HEK293T (cell line): ENCODE results near the gene SLC17A2.
"Not testable (repeated sequence)": the region's sequence is repeated elsewhere in the genome, so short reads cannot be mapped to it uniquely, and the experiment has no call there.

ENCODE experiments used
- CTCF ChIA-PET: fragments of 350-600 bp; formaldehyde crosslinking; extraction: SDS; loops from one replicate; lab custom pipeline; 2021; ENCODE audit warnings: antibody characterized with exemption, inconsistent platforms; lab: Yijun Ruan, JAX
- POLR2A ChIA-PET: fragments of 350-600 bp; formaldehyde crosslinking; extraction: SDS; loops from one replicate; lab custom pipeline; 2020; ENCODE audit warnings: antibody characterized with exemption, inconsistent platforms; lab: Yijun Ruan, JAX
- DNase-seq: peaks from one replicate; pipeline ENCODE4 v3.0.0; 2012; ENCODE audit warnings: mixed read lengths; ENCODE audit errors: extremely low spot score
- ARNT ChIP-seq: fragments of 450-650 bp; IDR thresholded peaks from 2 replicates; pipeline ENCODE4 v1.6.1; 2017; ENCODE audit warnings: mild to moderate bottlenecking
- BHLHE40 ChIP-seq: fragments of 450-650 bp; IDR thresholded peaks from 2 replicates; pipeline ENCODE4 v1.6.1; 2016; ENCODE audit warnings: mild to moderate bottlenecking, moderate library complexity, borderline replicate concordance
- CTBP1 ChIP-seq: fragments of 450-650 bp; IDR thresholded peaks from 2 replicates; pipeline ENCODE4 v1.6.1; 2016; ENCODE audit warnings: borderline replicate concordance
- ELF4 ChIP-seq: fragments of 450-650 bp; IDR thresholded peaks from 2 replicates; pipeline ENCODE4 v1.6.1; 2017; ENCODE audit warnings: antibody characterized with exemption
- FOXA1 ChIP-seq: fragments of 450-650 bp; IDR thresholded peaks from 2 replicates; pipeline ENCODE4 v1.6.1; 2016; ENCODE audit warnings: mild to moderate bottlenecking
- FOXK2 ChIP-seq: fragments of 450-650 bp; IDR thresholded peaks from 2 replicates; pipeline ENCODE4 v1.6.1; 2016; ENCODE audit warnings: mild to moderate bottlenecking
- FOXM1 ChIP-seq: fragments of 450-650 bp; IDR thresholded peaks from 2 replicates; pipeline ENCODE4 v1.6.1; 2017; ENCODE audit warnings: mild to moderate bottlenecking, borderline replicate concordance
- HDGF ChIP-seq: fragments of 450-650 bp; IDR thresholded peaks from 2 replicates; pipeline ENCODE4 v1.6.1; 2017; ENCODE audit warnings: antibody characterized with exemption, borderline replicate concordance
- L3MBTL2 ChIP-seq: fragments of 450-650 bp; conservative IDR thresholded peaks from 2 replicates; pipeline ENCODE4 v1.6.1; 2016; ENCODE audit warnings: mild to moderate bottlenecking
- LEF1 ChIP-seq: fragments of 450-650 bp; IDR thresholded peaks from 2 replicates; pipeline ENCODE4 v1.6.1; 2017; ENCODE audit warnings: mild to moderate bottlenecking, borderline replicate concordance
- NFRKB ChIP-seq: fragments of 450-650 bp; IDR thresholded peaks from 2 replicates; pipeline ENCODE4 v1.6.1; 2016; ENCODE audit warnings: mild to moderate bottlenecking, moderate library complexity
- SP1 ChIP-seq: fragments of 450-650 bp; IDR thresholded peaks from 2 replicates; pipeline ENCODE4 v1.6.1; 2017
- SUZ12 ChIP-seq: fragments of 450-650 bp; IDR thresholded peaks from 2 replicates; pipeline ENCODE4 v1.6.1; 2016; ENCODE audit warnings: mild to moderate bottlenecking
- TARDBP ChIP-seq: fragments of 450-650 bp; IDR thresholded peaks from 2 replicates; pipeline ENCODE4 v1.6.1; 2016
- ZNF384 ChIP-seq: fragments of 450-650 bp; IDR thresholded peaks from 2 replicates; pipeline ENCODE4 v1.6.1; 2016
- TF ChIP-seq, protein P1 (sequence below): fragments of 450-650 bp; IDR thresholded peaks from 2 replicates; pipeline ENCODE4 v1.6.1; 2016

SLC17A2 gene

DNA sequence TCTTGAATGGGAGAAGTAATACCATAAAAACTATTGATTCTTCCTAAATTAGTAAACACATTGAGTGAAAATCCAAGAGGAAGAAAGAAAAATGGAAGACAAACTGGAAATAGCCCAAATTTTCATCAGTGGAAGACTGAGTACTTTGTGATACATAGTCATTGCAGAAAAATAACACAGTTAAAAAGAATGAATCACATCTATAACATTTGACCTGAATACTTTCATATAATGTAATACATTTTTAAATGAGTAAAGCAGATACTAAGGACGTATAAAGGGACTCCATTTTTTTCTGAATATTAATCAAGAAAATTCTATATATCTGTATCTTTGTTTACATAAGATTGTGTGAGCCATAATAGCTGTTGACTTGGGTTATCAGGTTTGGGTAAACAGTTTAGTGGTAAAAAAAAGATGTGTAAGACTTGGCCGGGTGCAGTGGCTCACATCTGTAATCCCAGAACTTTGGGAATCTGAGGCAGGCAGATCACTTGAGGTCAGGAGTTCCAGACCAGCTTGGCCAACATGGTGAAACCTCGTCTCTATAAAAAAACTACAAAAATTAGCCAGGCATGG lies 4.3 kb upstream of the SLC17A2 start:
- TF ChIP-seq BHLHE40 (no peak), HDGF (no peak), SP1 (no peak), ELF4 (no peak), CTBP1 (no peak), LEF1 (no peak)
- CTCF ChIA-PET = no interaction called here
- DNase-seq = no peak
- POLR2A ChIA-PET = no interaction called here

DNA sequence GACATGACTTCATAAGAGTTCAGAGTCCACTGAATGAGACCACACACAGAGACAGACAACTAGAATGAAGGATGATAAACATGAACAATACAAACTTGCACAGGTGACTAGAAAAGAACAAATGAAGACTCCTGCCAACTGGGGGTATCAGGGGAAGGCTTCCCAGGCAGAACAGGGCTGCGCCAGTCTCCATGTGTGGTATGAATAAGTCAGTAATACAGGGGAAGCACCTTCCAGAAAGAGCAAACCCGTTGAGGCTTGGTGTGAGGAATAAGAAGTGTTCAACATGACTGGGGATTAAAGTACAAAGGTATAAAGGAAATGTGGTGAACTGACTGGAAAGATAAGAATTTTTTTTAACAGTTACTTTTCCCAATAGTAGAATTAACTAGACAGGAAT lies 3.7 kb upstream of the SLC17A2 start:
- CTCF ChIA-PET = interaction anchor here (1.1 kb wide), 1 partner anchor 58 kb away, joined by 3 read pairs; no protein-coding TSS in a partner anchor

DNA sequence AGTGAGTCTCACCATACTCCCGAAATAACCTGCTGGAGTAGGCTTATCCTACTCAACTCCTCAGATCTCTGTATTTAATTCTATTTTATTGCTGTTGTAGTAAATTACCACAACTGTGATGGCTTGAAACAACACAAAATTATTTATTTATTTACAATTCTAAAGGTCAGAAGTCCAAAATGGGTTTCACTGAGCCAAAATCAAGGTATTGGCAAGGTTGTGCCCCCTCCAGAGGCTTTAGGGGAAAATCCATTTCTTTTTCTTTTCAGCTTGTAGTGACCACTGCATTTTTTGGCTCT lies 869 bp upstream of the SLC17A2 start:
- no peak for TF ChIP-seq ZNF384
- no peak for TF ChIP-seq ARNT
- no peak for TF ChIP-seq SP1
- no peak for TF ChIP-seq FOXM1
- no peak for TF ChIP-seq TARDBP
- no peak for TF ChIP-seq ELF4
- no peak for TF ChIP-seq L3MBTL2
- TF ChIP-seq CTBP1 = no peak
- no peak for TF ChIP-seq BHLHE40
- TF ChIP-seq FOXK2 = no peak
- TF ChIP-seq, protein P1, sequence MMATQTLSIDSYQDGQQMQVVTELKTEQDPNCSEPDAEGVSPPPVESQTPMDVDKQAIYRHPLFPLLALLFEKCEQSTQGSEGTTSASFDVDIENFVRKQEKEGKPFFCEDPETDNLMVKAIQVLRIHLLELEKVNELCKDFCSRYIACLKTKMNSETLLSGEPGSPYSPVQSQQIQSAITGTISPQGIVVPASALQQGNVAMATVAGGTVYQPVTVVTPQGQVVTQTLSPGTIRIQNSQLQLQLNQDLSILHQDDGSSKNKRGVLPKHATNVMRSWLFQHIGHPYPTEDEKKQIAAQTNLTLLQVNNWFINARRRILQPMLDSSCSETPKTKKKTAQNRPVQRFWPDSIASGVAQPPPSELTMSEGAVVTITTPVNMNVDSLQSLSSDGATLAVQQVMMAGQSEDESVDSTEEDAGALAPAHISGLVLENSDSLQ = no peak
- POLR2A ChIA-PET = interaction anchor here (0.9 kb wide), 1 partner anchor 11 kb away, joined by 3 read pairs; no protein-coding TSS in a partner anchor
- CTCF ChIA-PET = no interaction called here
- DNase-seq = no peak

More for the DNA sequence above, 3.7 kb upstream of the SLC17A2 start:
- no peak for DNase-seq
- no peak for TF ChIP-seq HDGF
- TF ChIP-seq ZNF384 = no peak
- TF ChIP-seq FOXK2 = no peak
- POLR2A ChIA-PET = no interaction called here

DNA sequence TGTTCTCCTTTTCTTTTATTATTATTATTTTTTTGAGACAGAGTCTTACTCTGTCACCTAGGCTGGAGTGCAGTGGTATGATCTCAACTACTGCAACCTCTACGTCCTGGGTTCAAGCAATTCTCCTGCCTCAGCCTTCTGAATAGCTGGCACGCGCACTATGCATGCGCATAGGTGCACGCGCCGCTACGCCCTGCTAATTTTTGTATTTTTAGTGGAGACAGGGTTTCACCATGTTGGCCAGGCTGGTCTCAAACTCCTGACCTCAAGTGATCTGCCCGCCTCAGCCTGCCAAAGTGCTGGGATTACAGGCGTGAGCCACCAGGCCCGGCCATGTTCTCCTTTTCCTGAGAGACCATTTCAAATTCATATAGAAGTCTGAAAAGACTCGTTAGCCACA lies 706 bp downstream of the SLC17A2 start:
- CTCF ChIA-PET, POLR2A ChIA-PET, DNase-seq: not testable (repeated sequence)

DNA sequence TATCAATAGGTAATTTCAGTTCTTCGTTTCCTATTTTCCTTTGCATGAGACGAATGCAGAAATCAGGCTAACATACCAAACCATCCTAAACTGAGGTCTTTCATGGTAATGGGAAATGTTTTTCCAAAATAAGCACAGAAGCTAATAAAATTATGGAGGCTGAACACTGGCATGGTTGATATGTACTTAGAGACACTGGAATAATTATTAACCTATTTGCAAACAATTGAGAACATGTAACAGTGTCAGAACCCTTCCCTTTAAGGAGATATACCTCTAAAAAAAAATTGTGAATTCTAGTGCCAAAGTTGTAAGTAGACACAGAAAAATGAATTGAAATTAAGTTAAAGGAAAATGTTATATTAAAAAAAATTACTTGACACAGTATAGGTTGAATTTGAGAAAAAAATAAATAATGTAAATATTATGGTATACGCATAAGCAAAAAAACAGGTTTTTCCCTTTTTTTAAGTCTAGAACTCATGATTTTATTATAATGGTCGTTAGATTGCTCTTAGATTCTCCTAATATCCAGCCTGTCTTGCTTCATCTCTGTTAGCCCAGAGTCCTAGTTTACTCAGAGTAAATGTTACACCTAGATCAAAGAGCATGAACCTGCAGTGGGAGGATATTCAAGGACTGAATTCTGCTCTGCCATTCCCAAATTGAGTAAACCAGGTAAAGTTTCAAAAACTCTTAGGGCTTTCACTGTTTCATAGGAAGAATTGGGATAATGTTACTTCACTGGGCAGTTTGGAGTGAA lies 1.7 kb downstream of the SLC17A2 start:
- ChIA-PET CTCF (interaction anchor here (0.6 kb wide), 1 partner anchor 73 kb away, joined by 3 read pairs; no protein-coding TSS in a partner anchor), POLR2A (no interaction called here)
- TF ChIP-seq ARNT (no peak), CTBP1 (no peak), L3MBTL2 (no peak), TARDBP (no peak), SUZ12 (no peak), LEF1 (no peak), FOXM1 (no peak)
- DNase-seq = no peak

DNA sequence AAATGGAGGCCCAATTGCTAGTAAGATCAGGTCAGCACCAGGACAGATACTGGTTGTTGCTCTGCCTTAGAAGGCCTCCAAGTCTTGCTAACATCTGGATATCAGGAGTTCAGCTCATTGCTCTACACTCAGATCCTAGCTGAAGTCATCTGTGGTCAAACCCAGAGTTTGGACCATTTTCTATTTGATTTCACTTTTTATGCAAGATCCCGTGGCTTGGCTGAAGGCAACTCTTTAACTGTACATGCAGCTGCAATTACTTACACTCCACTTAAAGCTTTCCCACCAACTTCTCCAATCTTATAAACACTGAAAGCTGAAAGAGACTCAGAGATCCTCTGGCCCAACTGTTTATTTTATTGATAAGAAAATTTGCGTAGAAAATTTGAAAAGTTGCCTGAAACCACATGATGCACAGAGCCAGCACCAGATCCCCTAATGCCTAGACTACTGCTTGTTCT lies 2.7 kb downstream of the SLC17A2 start:
- TF ChIP-seq TARDBP (no peak), ARNT (no peak), SUZ12 (no peak), HDGF (no peak), BHLHE40 (no peak), LEF1 (no peak), ELF4 (no peak), NFRKB (no peak), SP1 (no peak), FOXA1 (no peak), CTBP1 (no peak), L3MBTL2 (no peak), FOXM1 (no peak), FOXK2 (no peak), ZNF384 (no peak)
- TF ChIP-seq, protein P1 = no peak
- DNase-seq = no peak
- ChIA-PET POLR2A (no interaction called here), CTCF (interaction anchor here (0.6 kb wide), 1 partner anchor 986 kb away, joined by 4 read pairs; no protein-coding TSS in a partner anchor)

DNA sequence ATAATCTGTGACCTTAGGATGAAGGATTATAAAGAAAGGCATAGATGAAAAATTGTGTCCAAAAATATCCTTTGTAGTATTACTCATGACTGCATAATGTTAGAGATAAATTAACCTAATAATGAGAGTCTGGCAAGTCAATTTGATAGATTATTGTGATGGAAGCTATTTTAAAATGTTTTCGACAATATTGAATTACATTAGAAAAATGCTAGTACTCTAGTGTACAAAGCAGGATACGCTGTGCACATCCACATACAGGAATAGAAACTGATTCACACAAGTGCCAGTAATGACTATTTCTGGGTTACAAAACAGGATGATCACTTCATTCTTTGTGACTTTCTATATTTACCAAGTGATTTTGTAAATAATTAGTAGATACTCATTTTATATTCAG lies 3.3 kb downstream of the SLC17A2 start:
- TF ChIP-seq TARDBP = no peak
- TF ChIP-seq SUZ12 = no peak
- TF ChIP-seq ARNT = no peak
- TF ChIP-seq L3MBTL2 = no peak
- TF ChIP-seq NFRKB = no peak
- TF ChIP-seq HDGF = no peak
- TF ChIP-seq ZNF384 = no peak
- no peak for TF ChIP-seq FOXK2
- no peak for TF ChIP-seq FOXA1
- TF ChIP-seq ELF4 = no peak
- TF ChIP-seq, protein P1 = no peak
- no peak for TF ChIP-seq SP1
- no peak for TF ChIP-seq FOXM1
- CTCF ChIA-PET = interaction anchor here (0.6 kb wide), 1 partner anchor 986 kb away, joined by 4 read pairs; no protein-coding TSS in a partner anchor
- POLR2A ChIA-PET = no interaction called here
- no peak for DNase-seq
